Progenitor cell of endocrine pancreas (in vitro differentiated cells): ENCODE results near the gene RALGAPB. TPM values are rescaled to one million over a fixed set of nuclear protein-coding genes. Genes with fewer than 3 reads are reported as not detected.

Experiments used
- DNase-seq: peaks from one replicate; pipeline ENCODE4 v3.0.0; 2021; ENCODE audit warnings: low spot score; ENCODE audit not compliant: unreplicated experiment
- H3K27ac Mint-ChIP-seq: 2 replicates; pipeline ENCODE4 v1.8.0; 2021; ENCODE audit warnings: mild to moderate bottlenecking, moderate library complexity, mixed read lengths
- H3K27me3 Mint-ChIP-seq: 2 replicates; pipeline ENCODE4 v1.8.0; 2021; ENCODE audit warnings: mixed read lengths
- H3K36me3 Mint-ChIP-seq: 2 replicates; pipeline ENCODE4 v1.8.0; 2022; ENCODE audit warnings: mixed read lengths; ENCODE audit not compliant: insufficient read depth
- H3K4me1 Mint-ChIP-seq: 2 replicates; pipeline ENCODE4 v1.8.0; 2021; ENCODE audit warnings: low read depth, mixed read lengths
- H3K4me3 Mint-ChIP-seq: 2 replicates; pipeline ENCODE4 v1.8.0; 2021; ENCODE audit warnings: low read depth, mild to moderate bottlenecking, moderate library complexity, mixed read lengths
- H3K9me3 Mint-ChIP-seq: 2 replicates; pipeline ENCODE4 v1.8.0; 2021; ENCODE audit warnings: low read depth, mixed read lengths
- CTCF ChIP-seq: fragments of 200-600 bp; sonication (generic); IDR thresholded peaks from one replicate; pipeline ENCODE4 v1.5.0; 2021; ENCODE audit warnings: antibody characterized with exemption, mild to moderate bottlenecking; ENCODE audit not compliant: unreplicated experiment
- long read RNA-seq: library from polyadenylated mRNA; unstranded; transcript quantifications from one replicate; pipeline ENCODE4 v2.0.0, GENCODE V29; 2020
- total RNA-seq: library from RNA; stranded (reverse); gene quantifications from 2 replicates; pipeline ENCODE4 v1.2.1, GENCODE V29; 2021

Gene RALGAPB
- 42.3 and 43.4 TPM in 2 replicates for total RNA-seq
- long read RNA-seq, full-length matches to known transcripts, result 1 of 28 reads
- long read RNA-seq, partial matches to known transcripts, result 13 of 28 reads
- long read RNA-seq, other reads (novel, unspliced or antisense), result 14 of 28 reads

GRCh38 chr20:38472513-38473366 is at the start of gene RALGAPB:
TSS of gene RALGAPB (plus strand) at chr20:38472843. CDS start at chr20:38488433, 15,590 bp downstream.
- H3K4me3 Mint-ChIP-seq, result peak within 1 kb of the TSS; percentile 91
- no peaks in the 10 kb centered on the region for H3K9me3 Mint-ChIP-seq
- H3K27me3 Mint-ChIP-seq, result no peaks in the 10 kb centered on the region
- peaks cover 18% of the 10 kb centered on the region for H3K4me1 Mint-ChIP-seq
- peak within 1 kb of the TSS; percentile 97 for H3K27ac Mint-ChIP-seq
- TF ChIP-seq CTCF, result peak; percentile 53
- peak; percentile 98 for DNase-seq
- no peaks in the 10 kb centered on the region for H3K36me3 Mint-ChIP-seq

- no peaks in the 10 kb centered on the region for H3K4me1 Mint-ChIP-seq
- no peak for TF ChIP-seq CTCF
- H3K9me3 Mint-ChIP-seq, result no peaks in the 10 kb centered on the region
- H3K27me3 Mint-ChIP-seq, result no peaks in the 10 kb centered on the region
- H3K27ac Mint-ChIP-seq, result no peak overlapping the region
- DNase-seq, result no peak
- peaks cover 39% of the 10 kb centered on the region for H3K36me3 Mint-ChIP-seq
- no peak overlapping the region for H3K4me3 Mint-ChIP-seq
These were observed 49.1 kb upstream of the RALGAPB start for GRCh38 chr20:38423541-38423940.

- no peak overlapping the region for H3K4me3 Mint-ChIP-seq
- no peaks in the 10 kb centered on the region for H3K4me1 Mint-ChIP-seq
- TF ChIP-seq CTCF, result no peak
- H3K27me3 Mint-ChIP-seq, result no peaks in the 10 kb centered on the region
- H3K36me3 Mint-ChIP-seq, result peaks cover 40% of the 10 kb centered on the region
- no peaks in the 10 kb centered on the region for H3K9me3 Mint-ChIP-seq
- H3K27ac Mint-ChIP-seq, result no peak overlapping the region
- no peak for DNase-seq
These were observed 48.2 kb upstream of the RALGAPB start for GRCh38 chr20:38424401-38424800.

- H3K4me1 Mint-ChIP-seq, result no peaks in the 10 kb centered on the region
- no peak for DNase-seq
- peaks cover 34% of the 10 kb centered on the region for H3K36me3 Mint-ChIP-seq
- H3K27ac Mint-ChIP-seq, result peak overlapping the region; percentile 56
- no peak overlapping the region for H3K4me3 Mint-ChIP-seq
- H3K27me3 Mint-ChIP-seq, result no peaks in the 10 kb centered on the region
- H3K9me3 Mint-ChIP-seq, result no peaks in the 10 kb centered on the region
- TF ChIP-seq CTCF, result no peak
These were observed 46.4 kb upstream of the RALGAPB start for GRCh38 chr20:38426006-38426897.

GRCh38 chr20:38427655-38428023 is 45.0 kb upstream of the RALGAPB start:
- Mint-ChIP-seq H3K4me3 (no peak overlapping the region), H3K27me3 (no peaks in the 10 kb centered on the region), H3K36me3 (peaks cover 36% of the 10 kb centered on the region), H3K4me1 (peaks cover 2% of the 10 kb centered on the region), H3K27ac (peak overlapping the region; percentile 37), H3K9me3 (no peaks in the 10 kb centered on the region)
- DNase-seq, result no peak
- no peak for TF ChIP-seq CTCF
